Natural killer cell (primary cell): ENCODE measurements around the gene LIPF. TPM values are rescaled to one million over a fixed set of nuclear protein-coding genes. Genes with fewer than 3 reads are reported as not detected.

Experiments
- ATAC-seq, 3 donors: fragments of 150-1000 bp in 2 of 3; fragments of 200-7000 bp in 1 of 3; cut with Tn5 transposase; 1 replicate in 1 of 3; 2 replicates in 2 of 3; pipeline ENCODE4 v1.10.0; 2021; ENCODE audit warnings: mild to moderate bottlenecking in 2 of 3, moderate library complexity in 2 of 3
- DNase-seq, 2 donors: peaks; one replicate each; pipeline versions ENCODE4 v3.0.0 to v3.0.0-alpha.2; 2013 to 2021; ENCODE audit warnings: mixed read lengths in 1 of 2
- H3K27ac ChIP-seq: one replicate; pipeline ENCODE4 v1.5.1; 2013; ENCODE audit warnings: mild to moderate bottlenecking, low read length
- H3K27me3 ChIP-seq: one replicate; pipeline ENCODE4 v1.6.1; 2013; ENCODE audit warnings: low read length; ENCODE audit not compliant: control insufficient read depth, insufficient read depth
- H3K36me3 ChIP-seq: one replicate; pipeline ENCODE4 v1.6.1; 2013; ENCODE audit warnings: low read length; ENCODE audit not compliant: control insufficient read depth, insufficient read depth
- H3K4me1 ChIP-seq: one replicate; pipeline ENCODE4 v1.6.1; 2013; ENCODE audit warnings: low read length; ENCODE audit not compliant: control insufficient read depth, insufficient read depth
- H3K4me3 ChIP-seq: one replicate; pipeline ENCODE4 v1.5.1; 2013; ENCODE audit warnings: low read length
- H3K9me3 ChIP-seq: one replicate; pipeline ENCODE4 v1.6.1; 2013; ENCODE audit warnings: low read length; ENCODE audit not compliant: control insufficient read depth, insufficient read depth
- H3K27ac Mint-ChIP-seq, 2 donors: one replicate each; pipeline ENCODE4 v1.8.0; 2022; ENCODE audit warnings: mild to moderate bottlenecking in 2 of 2, mixed read lengths in 2 of 2, moderate library complexity in 1 of 2
- H3K27me3 Mint-ChIP-seq, 2 donors: one replicate each; pipeline ENCODE4 v1.8.0; 2022; ENCODE audit warnings: low read depth in 2 of 2, mixed read lengths in 2 of 2
- H3K36me3 Mint-ChIP-seq: one replicate; pipeline ENCODE4 v1.8.0; 2022; ENCODE audit warnings: mixed read lengths
- H3K4me1 Mint-ChIP-seq, 2 donors: one replicate each; pipeline ENCODE4 v1.8.0; 2022; ENCODE audit warnings: mixed read lengths in 2 of 2
- H3K4me3 Mint-ChIP-seq: one replicate; pipeline ENCODE4 v1.8.0; 2022; ENCODE audit warnings: mild to moderate bottlenecking, moderate library complexity, mixed read lengths
- H3K9me3 Mint-ChIP-seq, 2 donors: one replicate each; pipeline ENCODE4 v1.8.0; 2022; ENCODE audit warnings: mixed read lengths in 2 of 2
- WGBS: methylation state at CpG from one replicate; pipeline ENCODE4 v1.1.7; 2013; ENCODE audit warnings: missing lambda C conversion rate; ENCODE audit not compliant: insufficient coverage; 5-methylcytosine and 5-hydroxymethylcytosine counted together
- intact Hi-C: fragments of 100-400 bp; cut with micrococcal nuclease; formaldehyde crosslinking; loops from one replicate; pipeline ENCODE4 v1.14.2; 2022
- total RNA-seq, 4 donors: library from RNA; stranded (reverse); fragments of 120-200 nt in 1 of 4; gene quantifications; one replicate each; pipeline versions ENCODE4 v1.2.3 to v1.2.4, GENCODE V29; 2013 to 2022
- TF ChIP-seq, protein P1 (sequence below): fragments of 200-600 bp; IDR thresholded peaks from one replicate; pipeline ENCODE4 v1.8.0; 2022; ENCODE audit warnings: antibody characterized with exemption

LIPF gene
- total RNA-seq, 3 donors from 2014 or later (not counting 1 experiment from before 2014, with no cell fraction given) = not detected

DNA sequence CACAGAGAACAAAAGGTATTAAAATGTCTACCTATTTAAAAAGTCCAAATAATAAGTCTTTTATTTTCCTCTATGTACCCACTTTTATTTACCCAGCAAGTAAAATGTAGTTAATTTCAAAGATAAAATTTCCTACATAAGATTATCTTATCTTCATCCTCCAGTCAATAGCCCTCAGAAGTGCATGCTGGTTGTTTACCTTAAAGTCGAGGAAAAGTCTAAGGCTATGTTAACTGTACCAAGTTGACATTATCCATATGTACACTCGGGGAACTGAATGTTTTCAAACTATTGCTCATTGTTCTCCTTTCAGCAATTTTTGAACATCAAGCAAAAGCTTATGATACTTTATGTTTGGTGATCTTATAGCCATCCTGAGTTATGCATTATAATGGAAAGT lies 24.1 kb upstream of the LIPF start:
- 97% methylated on average over 2 of the region's 2 CpGs for WGBS
- Histone ChIP-seq H3K9me3 (no peaks in the 10 kb centered on the region), H3K4me1 (no peaks in the 10 kb centered on the region), H3K27me3 (no peaks in the 10 kb centered on the region), H3K27ac (no peak overlapping the region), H3K36me3 (no peaks in the 10 kb centered on the region), H3K4me3 (no peak overlapping the region)
- ATAC-seq (no peak), DNase-seq (no peak)
- no peak overlapping the region for H3K27ac Mint-ChIP-seq
- H3K4me3 Mint-ChIP-seq = no peak overlapping the region
- no peaks in the 10 kb centered on the region for H3K9me3 Mint-ChIP-seq
- H3K36me3 Mint-ChIP-seq = no peaks in the 10 kb centered on the region
- intact Hi-C loops = no loop called here
- TF ChIP-seq, protein P1, sequence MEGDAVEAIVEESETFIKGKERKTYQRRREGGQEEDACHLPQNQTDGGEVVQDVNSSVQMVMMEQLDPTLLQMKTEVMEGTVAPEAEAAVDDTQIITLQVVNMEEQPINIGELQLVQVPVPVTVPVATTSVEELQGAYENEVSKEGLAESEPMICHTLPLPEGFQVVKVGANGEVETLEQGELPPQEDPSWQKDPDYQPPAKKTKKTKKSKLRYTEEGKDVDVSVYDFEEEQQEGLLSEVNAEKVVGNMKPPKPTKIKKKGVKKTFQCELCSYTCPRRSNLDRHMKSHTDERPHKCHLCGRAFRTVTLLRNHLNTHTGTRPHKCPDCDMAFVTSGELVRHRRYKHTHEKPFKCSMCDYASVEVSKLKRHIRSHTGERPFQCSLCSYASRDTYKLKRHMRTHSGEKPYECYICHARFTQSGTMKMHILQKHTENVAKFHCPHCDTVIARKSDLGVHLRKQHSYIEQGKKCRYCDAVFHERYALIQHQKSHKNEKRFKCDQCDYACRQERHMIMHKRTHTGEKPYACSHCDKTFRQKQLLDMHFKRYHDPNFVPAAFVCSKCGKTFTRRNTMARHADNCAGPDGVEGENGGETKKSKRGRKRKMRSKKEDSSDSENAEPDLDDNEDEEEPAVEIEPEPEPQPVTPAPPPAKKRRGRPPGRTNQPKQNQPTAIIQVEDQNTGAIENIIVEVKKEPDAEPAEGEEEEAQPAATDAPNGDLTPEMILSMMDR = no peak
- H3K27me3 Mint-ChIP-seq = peaks cover 27 to 32% of the 10 kb centered on the region in 2 donors
- peaks cover 0 to 7% of the 10 kb centered on the region in 2 donors for H3K4me1 Mint-ChIP-seq

DNA sequence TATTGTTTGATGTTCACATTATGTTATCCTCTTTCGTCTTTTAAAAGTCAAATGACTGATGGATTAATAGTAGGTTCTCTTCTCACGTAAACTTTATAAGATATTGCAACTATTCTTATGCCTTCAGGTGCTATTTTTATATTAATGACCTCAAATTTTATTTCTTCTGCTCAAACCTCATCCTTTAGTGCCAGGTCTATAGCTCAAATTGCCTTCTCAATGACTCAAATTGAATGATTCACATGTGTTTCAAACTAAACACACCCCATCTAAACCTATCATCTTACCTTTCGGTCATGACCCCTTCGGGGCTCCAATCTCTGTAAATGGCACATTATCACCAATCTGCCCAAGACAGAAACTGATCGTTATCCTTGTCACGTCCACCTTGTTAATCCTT lies 22.0 kb upstream of the LIPF start:
- Histone ChIP-seq H3K27me3 (peaks cover 2% of the 10 kb centered on the region), H3K4me3 (no peak overlapping the region), H3K9me3 (no peaks in the 10 kb centered on the region), H3K27ac (no peak overlapping the region), H3K36me3 (no peaks in the 10 kb centered on the region), H3K4me1 (no peaks in the 10 kb centered on the region)
- intact Hi-C loops = no loop called here
- Mint-ChIP-seq H3K9me3 (no peaks in the 10 kb centered on the region), H3K27me3 (peaks cover 16 to 17% of the 10 kb centered on the region in 2 donors), H3K4me1 (peaks cover 0 to 7% of the 10 kb centered on the region in 2 donors), H3K4me3 (no peak overlapping the region), H3K27ac (no peak overlapping the region), H3K36me3 (no peaks in the 10 kb centered on the region)
- TF ChIP-seq, protein P1 = no peak
- WGBS = 92% methylated on average over 6 of the region's 6 CpGs
- DNase-seq (no peak), ATAC-seq (no peak)

DNA sequence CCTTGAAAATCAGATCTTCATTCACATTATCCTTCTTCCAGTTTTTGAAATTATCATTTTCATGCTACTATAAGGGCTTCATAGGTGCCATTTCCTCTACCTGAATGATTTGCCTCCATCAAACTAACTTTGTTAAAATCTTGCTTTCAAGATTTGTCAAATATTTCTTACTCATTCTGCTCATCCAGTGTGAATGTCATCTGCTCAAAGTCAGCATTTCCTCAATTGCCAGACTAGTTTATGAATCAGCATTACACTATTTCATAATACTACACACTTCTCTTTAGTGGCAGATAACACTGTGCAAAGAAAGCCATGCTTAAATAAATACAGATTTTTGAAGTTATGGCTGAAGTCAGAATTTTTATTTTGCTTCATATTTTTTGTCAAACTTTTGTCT lies 21.3 kb upstream of the LIPF start:
- H3K36me3 Mint-ChIP-seq = no peaks in the 10 kb centered on the region
- intact Hi-C loops = no loop called here
- Histone ChIP-seq H3K4me3 (no peak overlapping the region), H3K36me3 (no peaks in the 10 kb centered on the region), H3K9me3 (no peaks in the 10 kb centered on the region), H3K4me1 (no peaks in the 10 kb centered on the region), H3K27ac (no peak overlapping the region), H3K27me3 (peaks cover 2% of the 10 kb centered on the region)
- H3K9me3 Mint-ChIP-seq = no peaks in the 10 kb centered on the region
- no peak for DNase-seq
- no peak overlapping the region for H3K4me3 Mint-ChIP-seq
- H3K4me1 Mint-ChIP-seq = peaks cover 0 to 7% of the 10 kb centered on the region in 2 donors
- H3K27me3 Mint-ChIP-seq = peaks cover 9 to 15% of the 10 kb centered on the region in 2 donors
- TF ChIP-seq, protein P1 = no peak
- no peak overlapping the region for H3K27ac Mint-ChIP-seq
- ATAC-seq = no peak

DNA sequence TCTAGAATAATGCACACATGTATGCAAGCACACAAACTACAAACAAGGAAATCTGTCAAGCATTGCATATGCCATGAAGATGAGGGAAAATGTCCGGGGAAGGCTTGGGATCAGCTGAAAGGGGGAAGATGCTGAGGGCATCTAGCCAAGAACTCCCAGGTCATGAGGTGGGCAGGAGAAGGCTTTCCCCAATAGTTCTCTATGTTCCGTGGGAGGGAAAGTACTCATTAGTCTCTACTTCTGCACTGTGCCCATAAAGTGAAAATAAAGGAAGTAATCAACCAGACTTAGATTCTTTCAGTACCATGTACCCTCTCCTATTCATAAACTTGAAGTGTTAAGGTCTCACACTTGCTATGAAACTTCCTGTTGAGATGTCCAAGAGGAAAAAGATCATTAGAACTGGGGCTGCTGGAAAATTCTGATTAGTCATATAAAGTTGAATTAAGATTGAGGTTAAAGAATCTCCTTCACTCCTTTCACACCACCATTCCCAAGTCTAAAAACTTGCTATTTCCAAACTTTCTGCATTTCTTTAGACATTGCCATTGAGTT lies 17.1 kb upstream of the LIPF start:
- no peak for DNase-seq
- no peaks in the 10 kb centered on the region for H3K9me3 ChIP-seq
- intact Hi-C loops = no loop called here

More for the DNA sequence above, 17.1 kb upstream of the LIPF start:
- Histone ChIP-seq H3K27me3 (peaks cover 2% of the 10 kb centered on the region), H3K4me1 (no peaks in the 10 kb centered on the region), H3K27ac (no peak overlapping the region), H3K4me3 (no peak overlapping the region), H3K36me3 (no peaks in the 10 kb centered on the region)
- Mint-ChIP-seq H3K36me3 (no peaks in the 10 kb centered on the region), H3K27me3 (peaks cover 5 to 9% of the 10 kb centered on the region in 2 donors), H3K4me1 (no peaks in the 10 kb centered on the region), H3K9me3 (no peaks in the 10 kb centered on the region), H3K4me3 (no peak overlapping the region), H3K27ac (no peak overlapping the region)
- 85% methylated on average over 1 of the region's 2 CpGs for WGBS
- ATAC-seq = no peak
- TF ChIP-seq, protein P1 = no peak
